ENCODE data around the gene CHRNA3. TPM values are rescaled to one million over a fixed set of nuclear protein-coding genes. Genes with fewer than 3 reads are reported as not detected.

CHRNA3 gene
- total RNA-seq = 1 to 10 TPM in 2 of 5 donors, under 1 TPM in 1, not detected in 2; 0.45 to 4.6 (median 2.6) TPM
- 1 to 10 TPM in 1 of 3 donors, under 1 TPM in 1, not detected in 1; 0.31 to 1.0 TPM for polyA plus RNA-seq
- long read RNA-seq, donor 1, transcript CHRNA3-201 (6 exons, 3,202 nt) = major isoform, 5 of 5 reads
- long read RNA-seq, donor 1, partial matches to known transcripts = 0 of 5 reads
- long read RNA-seq, donor 1, other reads (novel, unspliced or antisense) = 0 of 5 reads
- long read RNA-seq, donor 2, transcript CHRNA3-201 (6 exons, 3,202 nt) = major isoform, 11 of 18 reads
- long read RNA-seq, donor 2, partial matches to known transcripts = 7 of 18 reads
- long read RNA-seq, donor 2, other reads (novel, unspliced or antisense) = 0 of 18 reads
- long read RNA-seq, donor 3, partial matches to known transcripts = 0 of 2 reads
- long read RNA-seq, donor 3, other reads (novel, unspliced or antisense) = 0 of 2 reads
- long read RNA-seq, donor 4 = 0 reads
- long read RNA-seq, donor 5, partial matches to known transcripts = 0 of 5 reads
- long read RNA-seq, donor 5, other reads (novel, unspliced or antisense) = 0 of 5 reads
- long read RNA-seq, donor 6, transcript CHRNA3-201 (6 exons, 3,202 nt) = major isoform, 15 of 20 reads
- long read RNA-seq, donor 6, partial matches to known transcripts = 5 of 20 reads
- long read RNA-seq, donor 6, other reads (novel, unspliced or antisense) = 0 of 20 reads
- long read RNA-seq, donor 7, transcript CHRNA3-201 (6 exons, 3,202 nt) = major isoform, 9 of 9 reads
- long read RNA-seq, donor 7, partial matches to known transcripts = 0 of 9 reads
- long read RNA-seq, donor 7, other reads (novel, unspliced or antisense) = 0 of 9 reads
- long read RNA-seq, donor 8, partial matches to known transcripts = 0 of 2 reads
- long read RNA-seq, donor 8, other reads (novel, unspliced or antisense) = 0 of 2 reads
- long read RNA-seq, donor 9, partial matches to known transcripts = 0 of 2 reads
- long read RNA-seq, donor 9, other reads (novel, unspliced or antisense) = 0 of 2 reads
- long read RNA-seq, donor 10, partial matches to known transcripts = 0 of 2 reads
- long read RNA-seq, donor 10, other reads (novel, unspliced or antisense) = 0 of 2 reads

DNA sequence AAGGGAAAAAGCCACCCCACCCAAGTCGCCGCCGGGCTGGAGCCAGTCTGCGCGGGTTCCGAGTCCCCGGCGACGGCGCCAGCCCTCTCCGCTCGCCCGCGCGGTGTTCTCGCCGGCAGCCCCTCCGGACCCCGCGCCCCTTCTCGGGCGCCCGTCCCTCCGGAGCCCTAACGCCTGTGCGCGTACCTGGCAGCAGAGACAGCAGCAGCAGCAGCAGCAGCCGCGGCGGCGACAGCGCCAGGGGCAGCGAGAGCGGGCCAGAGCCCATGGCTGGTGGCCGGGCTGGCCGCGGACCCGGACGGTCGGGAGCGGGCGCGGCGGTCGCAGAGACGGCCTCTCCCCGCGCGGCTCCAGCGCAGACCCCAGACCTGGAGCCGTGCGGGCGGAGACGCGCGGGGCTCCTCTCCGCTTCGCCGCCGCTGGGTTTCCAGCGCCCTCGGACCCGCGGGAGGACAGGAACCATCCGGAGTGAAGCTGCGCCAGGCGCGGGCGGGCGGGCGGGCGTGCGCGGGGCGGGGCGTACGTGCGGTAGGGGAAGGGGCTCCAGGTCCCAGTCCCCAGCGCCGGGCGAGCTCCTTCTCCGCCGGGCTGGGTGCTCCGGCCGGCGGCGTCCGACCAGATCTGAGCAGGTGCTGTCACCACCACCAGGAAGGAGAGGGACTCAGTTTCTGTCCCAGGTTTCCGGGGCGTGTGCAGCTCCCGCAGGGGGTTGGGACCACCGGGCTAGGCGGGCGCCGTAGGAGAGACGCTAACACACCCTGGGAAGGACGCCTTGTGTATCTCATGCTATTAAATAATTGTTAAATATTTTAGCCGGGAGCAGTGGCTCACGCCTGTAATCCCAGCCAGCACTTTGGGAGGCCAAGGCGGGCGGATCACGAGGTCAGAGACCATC, at the start of gene CHRNA3:
TSS of gene CHRNA3 (minus strand) at position 470 of the 895 bp plus-strand sequence. CDS start at position 268, 202 bp downstream.
- H3K27me3 ChIP-seq = peaks cover 0 to 62% (median 40%) of the 10 kb centered on the region in 3 donors
- intact Hi-C loops (cut with DNase I; ENCODE audit: low total_unique reads) = loop anchor here (10.0 kb wide), 1 partner anchor 564 kb away; no protein-coding TSS in a partner anchor
- no peak for TF ChIP-seq POLR2A (IDR thresholded peaks at IDR 0.05)
- TF ChIP-seq CTCF (IDR thresholded peaks at IDR 0.05) = no peak
- no peak for TF ChIP-seq EP300 (IDR thresholded peaks at IDR 0.05)
- no peak for TF ChIP-seq POLR2AphosphoS5 (IDR thresholded peaks at IDR 0.05)

GRCh38 chr15:78668987-78669386, 48.2 kb upstream of the CHRNA3 start:
- DNase-seq = no peak
- no peak for TF ChIP-seq POLR2AphosphoS5 (IDR thresholded peaks at IDR 0.05)
- no peak for TF ChIP-seq CTCF (IDR thresholded peaks at IDR 0.05)
- no peak for TF ChIP-seq EP300 (IDR thresholded peaks at IDR 0.05)
- no peak for TF ChIP-seq POLR2A (IDR thresholded peaks at IDR 0.05)
- Histone ChIP-seq H3K27me3 (peaks cover 0 to 10% (median 0%) of the 10 kb centered on the region in 3 donors), H3K4me1 (peaks cover 0 to 9% (median 2%) of the 10 kb centered on the region in 4 donors), H3K27ac (no peak overlapping the region), H3K4me3 (no peak overlapping the region), H3K36me3 (no peaks in the 10 kb centered on the region), H3K9me3 (no peaks in the 10 kb centered on the region)
- WGBS, 5 donors = 51 to 86% (median 71%) methylated on average over 2 of the region's 2 CpGs
- intact Hi-C loops (cut with DNase I; ENCODE audit: low total_unique reads) = no loop called here

More for the DNA sequence above, at the start of gene CHRNA3:
- Histone ChIP-seq H3K36me3 (no peaks in the 10 kb centered on the region), H3K4me1 (peaks cover 14 to 28% (median 21%) of the 10 kb centered on the region in 4 donors), H3K9me3 (no peaks in the 10 kb centered on the region), H3K27ac (peak within 1 kb of the TSS in 1 of 5 donors; percentile 34), H3K4me3 (peak within 1 kb of the TSS; percentile 32 to 47 (median 42))
- 3 to 15% (median 4%) methylated on average over 11 to 100 of the region's 102 CpGs for WGBS, 5 donors
- peak; percentile 9 to 40 for DNase-seq

GRCh38 chr15:78667578-78668236, 46.9 kb upstream of the CHRNA3 start:
- Histone ChIP-seq H3K27me3 (peaks cover 0 to 10% (median 0%) of the 10 kb centered on the region in 3 donors), H3K9me3 (no peaks in the 10 kb centered on the region), H3K4me1 (peaks cover 0 to 6% (median 2%) of the 10 kb centered on the region in 4 donors), H3K36me3 (no peaks in the 10 kb centered on the region), H3K27ac (no peak overlapping the region), H3K4me3 (no peak overlapping the region)
- intact Hi-C loops (cut with DNase I; ENCODE audit: low total_unique reads) = no loop called here
- no peak for TF ChIP-seq POLR2AphosphoS5 (IDR thresholded peaks at IDR 0.05)
- TF ChIP-seq POLR2A (IDR thresholded peaks at IDR 0.05) = no peak
- TF ChIP-seq EP300 (IDR thresholded peaks at IDR 0.05) = no peak
- no peak for TF ChIP-seq CTCF (IDR thresholded peaks at IDR 0.05)
- no peak for DNase-seq
- 82 to 90% (median 89%) methylated on average over 8 of the region's 8 CpGs for WGBS, 5 donors
